Dedifferentiated amniotic fluid mesenchymal stem cell (primary cell): ENCODE data around the gene ATP5PB.

Experiments used
- DNase-seq: peaks from one replicate; pipeline ENCODE4 v3.0.0-alpha.2; 2016; ENCODE audit errors: extremely low spot score

The ATP5PB gene

DNA sequence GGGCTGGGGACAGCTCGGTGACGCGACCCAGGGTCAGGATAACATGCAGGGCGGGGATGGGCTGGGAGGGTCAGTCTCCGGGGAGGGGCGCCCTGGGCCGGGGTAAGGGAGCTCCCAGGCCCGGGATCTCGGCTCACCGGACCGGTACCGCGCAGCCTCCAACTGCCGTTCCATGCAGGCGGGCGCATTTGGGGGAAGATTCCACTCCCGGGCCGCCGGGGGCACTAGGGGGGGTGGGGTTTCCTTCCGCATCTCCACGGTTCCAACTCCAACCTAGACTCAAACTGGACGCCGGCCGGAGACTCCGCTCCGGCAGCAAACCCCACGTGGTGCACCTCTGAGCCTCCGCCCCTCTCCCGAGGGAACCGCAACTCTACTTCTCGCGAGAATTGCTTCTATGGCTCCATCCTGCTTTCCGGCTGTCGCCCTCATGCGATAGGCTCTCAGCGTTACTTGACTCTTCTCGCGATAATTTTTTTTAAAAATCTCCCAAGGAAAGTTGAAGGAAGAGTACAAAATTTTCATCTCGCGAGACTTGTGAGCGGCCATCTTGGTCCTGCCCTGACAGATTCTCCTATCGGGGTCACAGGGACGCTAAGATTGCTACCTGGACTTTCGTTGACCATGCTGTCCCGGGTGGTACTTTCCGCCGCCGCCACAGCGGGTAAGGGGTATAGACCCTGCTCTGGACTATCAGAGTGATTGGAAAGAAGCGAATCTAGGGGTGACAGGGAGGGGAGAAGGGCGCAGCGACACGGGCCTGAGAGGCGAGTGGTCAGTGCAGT lies at the start of gene ATP5PB, which contains the start of gene WDR77:
TSS of gene ATP5PB (plus strand) at position 547 of the 785 bp plus-strand sequence. CDS start at position 625, 78 bp downstream.
TSS of gene WDR77 (minus strand) at position 339 of the 785 bp plus-strand sequence. CDS start at position 252, 87 bp downstream.
- DNase-seq = peak; percentile 100

GRCh38 chr1:111399792-111400610 lies 49.3 kb upstream of the ATP5PB start:
- DNase-seq = peak; percentile 63

DNA sequence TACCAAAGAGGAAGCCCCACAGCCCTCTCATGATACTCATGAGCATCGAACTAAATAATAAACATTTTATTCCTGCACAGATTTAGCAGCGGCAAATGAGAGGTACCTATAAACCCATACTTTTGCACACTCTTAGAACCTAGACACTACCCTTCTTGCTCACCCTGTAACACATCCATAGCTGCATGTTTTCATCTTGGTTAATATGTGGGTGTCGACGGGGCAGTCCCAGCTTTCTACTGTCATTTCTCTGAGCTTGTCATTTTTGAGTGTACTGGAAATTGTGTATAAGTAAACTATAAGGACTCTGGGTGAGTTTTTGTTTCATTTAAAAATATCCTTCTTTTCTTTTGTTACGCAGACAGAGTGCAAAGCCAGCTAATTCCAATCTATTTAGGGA lies 47.2 kb upstream of the ATP5PB start:
- no peak for DNase-seq

DNA sequence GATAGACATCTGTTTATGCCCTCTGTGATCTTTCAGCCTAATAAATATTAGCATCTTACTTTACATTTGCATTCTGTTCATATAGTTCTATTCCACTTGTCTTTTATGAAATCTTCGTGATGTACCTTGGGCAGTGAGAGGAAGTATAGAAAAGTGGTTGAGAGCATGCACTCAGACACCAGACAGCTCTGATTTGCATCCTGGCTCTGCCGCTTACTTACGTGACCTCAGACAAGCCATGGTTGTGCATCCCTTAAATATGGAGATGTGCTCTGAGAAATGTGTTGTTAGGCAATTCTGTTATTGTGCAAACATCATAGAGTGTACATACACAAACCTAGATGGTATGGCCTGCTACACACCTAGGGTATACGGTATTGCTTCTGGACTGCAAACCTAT lies 44.7 kb upstream of the ATP5PB start:
- DNase-seq = no peak

DNA sequence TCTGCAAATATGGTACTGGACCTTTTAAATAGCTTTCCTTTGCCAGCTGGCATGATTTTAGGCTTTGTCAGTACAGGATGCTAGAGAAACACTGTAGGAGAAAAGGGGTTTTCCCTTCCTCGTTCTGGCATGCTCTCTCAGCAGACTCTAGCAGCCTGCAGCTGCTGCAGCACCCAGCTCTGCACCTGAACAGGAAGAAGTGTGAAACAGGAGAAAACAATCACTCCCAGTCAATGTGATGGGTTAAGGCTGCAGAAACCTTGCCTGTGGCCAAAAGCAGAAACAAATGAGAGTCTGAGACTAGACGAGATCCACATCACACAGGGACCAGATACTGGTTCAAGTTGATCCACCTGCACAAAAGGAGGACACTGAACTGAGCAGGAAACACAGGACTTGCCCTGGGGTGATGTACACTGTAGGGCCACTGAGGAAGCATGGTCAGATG lies 42.9 kb upstream of the ATP5PB start:
- DNase-seq = no peak

- no peak for DNase-seq
These were observed 42.0 kb upstream of the ATP5PB start for GRCh38 chr1:111407301-111407700.

- no peak for DNase-seq
These were observed 36.4 kb upstream of the ATP5PB start for GRCh38 chr1:111412839-111413238.

DNA sequence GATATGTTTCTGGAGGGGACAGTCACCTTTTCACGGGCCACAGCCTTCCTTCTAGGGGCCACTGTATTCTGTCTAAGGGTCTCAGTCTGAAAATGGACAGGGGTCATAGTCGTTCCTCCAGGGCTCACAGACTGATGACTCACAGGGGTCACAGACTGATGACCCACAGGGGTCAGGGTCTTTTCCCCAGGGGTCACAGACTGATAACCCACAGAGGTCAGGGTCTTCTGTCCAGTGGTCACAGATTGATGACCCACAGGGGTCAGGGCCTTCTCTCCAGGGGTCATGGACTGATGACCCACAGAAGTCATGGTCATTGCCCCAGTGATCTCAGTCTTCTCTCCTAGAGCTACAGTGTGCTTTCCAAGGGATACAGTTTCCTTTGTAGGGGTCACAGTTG lies 34.5 kb upstream of the ATP5PB start:
- DNase-seq = no peak

DNA sequence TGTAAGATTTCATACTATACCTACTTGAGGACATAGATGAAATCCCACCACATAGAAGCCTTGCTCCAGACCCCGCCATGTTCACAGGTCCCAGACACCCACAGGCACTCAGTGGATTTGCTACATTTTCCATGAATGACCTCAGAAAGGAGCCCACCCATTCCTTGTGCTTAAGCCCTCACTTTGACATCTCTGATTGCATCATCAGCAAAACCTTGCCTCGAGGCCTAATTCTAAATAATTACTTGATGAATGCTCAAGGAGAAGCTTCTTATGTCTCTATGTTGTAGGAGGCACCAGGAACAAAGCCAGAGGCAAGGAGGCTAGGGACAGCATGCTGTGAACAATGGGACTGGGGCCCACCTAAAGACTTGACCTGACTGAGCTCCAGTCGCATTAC lies 33.8 kb upstream of the ATP5PB start:
- no peak for DNase-seq

GRCh38 chr1:111417755-111418154 lies 31.5 kb upstream of the ATP5PB start:
- DNase-seq = no peak

DNA sequence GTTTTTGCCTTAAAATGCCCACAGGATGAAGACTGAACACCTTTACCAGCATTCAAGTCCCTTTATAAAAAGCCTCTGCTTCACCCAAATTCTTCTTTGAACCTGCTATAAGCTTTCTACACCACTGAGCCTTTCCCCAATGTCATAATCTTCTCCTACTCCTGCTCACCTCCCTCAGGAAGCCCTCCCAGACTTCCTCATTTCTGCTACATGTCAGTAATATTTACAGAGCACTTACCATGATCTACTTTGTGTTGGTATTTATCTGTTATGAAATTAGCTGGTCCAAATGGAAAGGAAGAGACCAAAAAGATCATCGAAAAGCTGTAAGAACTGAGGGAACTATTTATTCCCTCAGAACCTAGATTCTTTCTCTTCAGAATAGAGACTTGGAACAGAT lies 30.2 kb upstream of the ATP5PB start:
- DNase-seq = no peak

GRCh38 chr1:111420377-111420776 lies 28.9 kb upstream of the ATP5PB start:
- no peak for DNase-seq

GRCh38 chr1:111422546-111423391 lies 26.5 kb upstream of the ATP5PB start:
- DNase-seq = no peak

DNA sequence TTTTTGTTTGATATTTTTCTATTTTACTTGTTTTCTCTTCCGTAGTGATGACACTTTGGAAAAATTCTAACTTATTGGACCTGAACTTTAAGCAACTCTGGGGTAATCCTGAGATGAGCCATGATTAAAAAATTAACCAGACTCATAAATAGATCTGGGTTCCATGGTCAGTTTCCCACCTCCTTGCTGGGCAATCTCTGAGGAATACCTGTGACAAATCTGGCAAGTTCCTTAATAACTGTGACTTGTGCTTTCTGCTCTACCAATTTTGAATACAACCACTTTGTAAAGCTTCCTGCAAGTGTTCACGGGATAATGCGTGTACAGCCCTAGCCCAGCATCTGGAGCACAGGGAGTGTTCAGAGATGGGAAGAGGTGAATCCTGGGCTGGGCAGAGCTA lies 25.0 kb upstream of the ATP5PB start:
- no peak for DNase-seq

DNA sequence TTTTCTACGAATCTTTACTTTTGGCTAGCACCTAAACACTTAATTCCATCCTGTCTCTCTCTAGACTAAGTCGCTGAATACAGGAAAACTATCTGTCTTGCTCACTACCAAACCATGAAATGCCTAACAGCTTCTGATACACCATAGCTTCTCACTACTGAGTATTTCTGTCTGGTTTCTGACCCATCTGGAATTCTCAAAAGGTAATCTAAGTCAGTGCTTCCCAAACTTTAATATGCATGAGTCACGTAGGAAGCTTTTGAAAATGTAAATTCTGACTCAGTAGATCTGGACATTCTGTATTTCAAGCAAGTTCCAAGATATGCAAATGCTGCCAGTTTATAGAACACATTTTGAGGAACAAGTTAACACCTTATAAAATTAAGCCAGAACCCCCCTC lies 12.5 kb upstream of the ATP5PB start:
- DNase-seq = no peak

DNA sequence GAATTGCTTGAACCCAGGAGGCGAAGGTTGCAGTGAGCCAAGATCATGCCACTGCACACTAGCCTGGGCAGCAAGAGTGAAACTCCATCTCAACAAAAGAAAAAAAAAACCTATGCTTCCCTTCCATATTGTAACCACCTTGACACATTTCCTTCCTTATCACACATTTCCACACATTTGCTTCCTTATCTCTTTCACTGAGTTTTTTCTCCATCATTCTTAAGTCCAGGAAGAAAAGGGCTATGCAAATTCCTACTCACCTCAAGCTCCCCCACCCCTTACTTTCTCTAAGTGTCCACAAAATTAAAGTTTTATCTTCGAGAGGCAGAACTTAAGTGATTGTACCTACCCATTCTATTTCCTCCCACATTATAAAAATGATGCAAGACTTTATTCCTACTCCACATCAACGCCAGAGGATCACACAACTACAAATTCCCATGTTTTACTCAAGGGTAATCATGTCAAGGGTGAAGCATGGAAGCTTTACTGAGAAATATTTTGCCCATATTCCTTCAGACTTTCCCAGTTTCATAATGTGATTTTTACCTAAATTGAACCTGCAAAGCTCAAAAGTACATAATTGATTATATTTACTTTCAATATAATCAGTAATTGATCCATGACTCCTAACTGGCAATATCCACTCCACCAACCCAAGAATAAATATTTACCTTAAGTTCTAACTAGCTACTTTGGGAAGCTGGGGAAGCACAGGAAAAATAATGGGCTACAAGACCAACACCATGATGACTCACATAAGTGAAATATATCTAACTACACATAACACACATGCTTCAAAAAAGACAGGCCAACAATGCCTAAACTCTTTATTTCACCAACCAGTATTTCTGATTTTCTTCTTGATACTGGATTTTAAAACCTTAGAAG lies 9.6 kb upstream of the ATP5PB start:
- no peak for DNase-seq

GRCh38 chr1:111441573-111442192 lies 7.6 kb upstream of the ATP5PB start:
- DNase-seq = no peak

GRCh38 chr1:111442457-111442856 lies 6.8 kb upstream of the ATP5PB start:
- DNase-seq = no peak

DNA sequence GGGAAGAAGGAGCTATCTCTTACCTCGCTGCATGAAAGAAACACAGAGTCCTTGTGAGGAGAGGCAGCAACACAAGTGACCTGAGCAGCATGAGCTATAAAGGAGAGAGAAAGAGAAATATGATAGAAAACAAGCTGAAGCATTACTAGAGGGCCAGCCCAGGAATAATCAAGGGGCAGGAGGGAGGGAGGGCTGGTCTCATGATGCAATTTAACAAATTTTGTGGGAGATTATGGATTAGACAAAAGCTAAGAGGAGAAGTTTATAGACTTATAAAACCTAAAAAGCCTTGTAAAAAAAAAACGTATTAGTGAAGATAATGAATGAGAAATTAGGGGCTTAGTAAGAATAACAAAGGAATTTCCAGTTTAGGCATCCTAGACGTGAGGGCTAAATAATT lies 5.2 kb upstream of the ATP5PB start:
- no peak for DNase-seq

- no peak for DNase-seq
These were observed 2.7 kb upstream of the ATP5PB start for GRCh38 chr1:111446546-111446945.
